Esophagus muscularis mucosa (tissue), 4 donors: ENCODE measurements around the gene TMEM86A.

ENCODE experiments used
- EP300 ChIP-seq: sonication (generic); formaldehyde crosslinking; IDR thresholded peaks from one replicate; pipeline ENCODE4 v1.6.1; 2017; ENCODE audit warnings: antibody characterized with exemption
- POLR2A ChIP-seq: fragments of 450-650 bp; IDR thresholded peaks from one replicate; pipeline ENCODE4 v1.6.1; 2017; ENCODE audit warnings: antibody characterized with exemption, moderate library complexity, mild to moderate bottlenecking, low read depth
- POLR2AphosphoS5 ChIP-seq, 2 donors: sonication (generic); formaldehyde crosslinking; IDR thresholded peaks; one replicate each; pipeline ENCODE4 v1.6.1; 2017; ENCODE audit warnings: antibody characterized with exemption in 2 of 2
- TF ChIP-seq, protein P1 (sequence below), 3 experiments: fragments of 200-600 bp in 2 of 3; fragments of 450-650 bp in 1 of 3; sonication (generic) in 2 of 3; IDR thresholded peaks; one replicate each; pipeline ENCODE4 v1.5.1; 2017 to 2019; ENCODE audit warnings: antibody characterized with exemption in 3 of 3, mild to moderate bottlenecking in 2 of 3, moderate library complexity in 1 of 3

DNA sequence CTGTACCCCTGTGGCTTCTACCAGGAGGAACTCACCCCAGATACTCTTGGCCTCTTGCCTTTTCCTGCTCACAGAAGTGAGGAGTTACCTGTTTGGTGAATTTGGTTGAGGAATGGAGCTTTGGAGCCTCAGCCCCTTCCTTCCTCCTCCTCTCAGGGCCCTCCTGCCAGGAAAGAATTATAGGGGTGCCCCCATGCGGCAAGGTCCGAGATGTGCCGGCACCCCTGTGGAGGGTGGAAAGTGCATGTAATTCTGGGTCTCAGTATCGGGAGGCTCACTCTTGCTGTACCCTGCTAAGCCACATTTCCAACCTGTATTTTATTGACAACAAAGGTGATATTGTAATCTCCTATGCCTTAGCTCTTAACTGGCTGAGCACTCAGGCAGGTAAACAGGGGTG lies 41.1 kb downstream of the TMEM86A start:
- TF ChIP-seq POLR2AphosphoS5 (IDR thresholded peaks at IDR 0.05) (no peak), EP300 (no peak), POLR2A (no peak)
- TF ChIP-seq, protein P1, sequence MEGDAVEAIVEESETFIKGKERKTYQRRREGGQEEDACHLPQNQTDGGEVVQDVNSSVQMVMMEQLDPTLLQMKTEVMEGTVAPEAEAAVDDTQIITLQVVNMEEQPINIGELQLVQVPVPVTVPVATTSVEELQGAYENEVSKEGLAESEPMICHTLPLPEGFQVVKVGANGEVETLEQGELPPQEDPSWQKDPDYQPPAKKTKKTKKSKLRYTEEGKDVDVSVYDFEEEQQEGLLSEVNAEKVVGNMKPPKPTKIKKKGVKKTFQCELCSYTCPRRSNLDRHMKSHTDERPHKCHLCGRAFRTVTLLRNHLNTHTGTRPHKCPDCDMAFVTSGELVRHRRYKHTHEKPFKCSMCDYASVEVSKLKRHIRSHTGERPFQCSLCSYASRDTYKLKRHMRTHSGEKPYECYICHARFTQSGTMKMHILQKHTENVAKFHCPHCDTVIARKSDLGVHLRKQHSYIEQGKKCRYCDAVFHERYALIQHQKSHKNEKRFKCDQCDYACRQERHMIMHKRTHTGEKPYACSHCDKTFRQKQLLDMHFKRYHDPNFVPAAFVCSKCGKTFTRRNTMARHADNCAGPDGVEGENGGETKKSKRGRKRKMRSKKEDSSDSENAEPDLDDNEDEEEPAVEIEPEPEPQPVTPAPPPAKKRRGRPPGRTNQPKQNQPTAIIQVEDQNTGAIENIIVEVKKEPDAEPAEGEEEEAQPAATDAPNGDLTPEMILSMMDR (IDR thresholded peaks at IDR 0.05): no peak
